Hematopoietic multipotent progenitor cell (in vitro differentiated cells): Measurements from ENCODE around the gene UBALD1. TPM values are rescaled to one million over a fixed set of nuclear protein-coding genes. Genes with fewer than 3 reads are reported as not detected.

Experiments
- DNase-seq, 3 donors: peaks; one replicate each; pipeline ENCODE4 v3.0.0-alpha.2; 2011 to 2015; ENCODE audit warnings: low read depth in 2 of 3, low spot score in 2 of 3
- total RNA-seq: library from RNA; depleted of rRNA; stranded (reverse); fragments of >200 nt; gene quantifications from one replicate; pipeline ENCODE4 v1.2.3, GENCODE V29; 2012

Gene UBALD1
- total RNA-seq, 1 donor: 30.4 TPM

DNA sequence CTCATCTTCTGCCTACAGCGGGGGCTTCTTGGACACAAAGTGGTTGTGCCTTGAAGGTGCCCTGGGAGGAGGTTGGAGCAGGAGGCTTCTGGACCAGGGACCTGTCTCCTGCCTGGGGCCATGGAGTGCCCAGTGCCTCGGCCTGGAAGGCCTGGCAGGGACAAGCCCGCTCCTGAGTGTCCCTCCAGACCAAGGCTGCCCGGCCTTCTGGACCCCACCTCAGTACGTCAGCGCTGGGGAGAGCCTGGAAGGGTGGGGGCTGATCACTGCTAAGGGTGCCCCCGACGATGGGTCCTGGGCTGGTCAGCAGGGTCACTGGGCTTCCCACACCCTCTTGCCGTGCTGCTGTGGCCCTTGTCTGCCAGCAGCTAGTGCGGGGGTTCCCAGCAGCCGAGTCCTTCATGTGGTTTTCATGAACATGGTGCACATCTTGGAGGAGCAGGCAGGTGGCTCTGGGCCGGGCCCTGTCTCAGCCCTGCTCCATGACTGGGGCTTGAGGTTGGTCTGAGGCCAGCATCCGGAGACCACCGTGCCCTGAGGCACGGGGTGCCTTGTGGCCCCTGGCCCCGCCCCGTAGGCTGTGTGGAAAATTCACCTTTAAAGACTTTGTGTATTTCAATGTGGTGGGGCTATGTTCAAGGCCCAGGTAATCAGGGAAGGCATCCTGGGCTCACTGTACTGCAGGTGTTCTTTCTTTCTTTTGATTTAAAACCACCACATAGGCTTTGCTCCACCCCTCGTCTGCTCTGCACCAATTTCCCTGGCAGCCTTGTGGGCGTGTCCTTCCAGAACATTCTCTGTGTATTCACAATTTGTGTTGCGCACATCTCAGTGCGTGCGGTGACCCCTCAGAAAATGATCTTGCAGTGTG lies 32.3 kb upstream of the UBALD1 start:
- DNase-seq: no peak

DNA sequence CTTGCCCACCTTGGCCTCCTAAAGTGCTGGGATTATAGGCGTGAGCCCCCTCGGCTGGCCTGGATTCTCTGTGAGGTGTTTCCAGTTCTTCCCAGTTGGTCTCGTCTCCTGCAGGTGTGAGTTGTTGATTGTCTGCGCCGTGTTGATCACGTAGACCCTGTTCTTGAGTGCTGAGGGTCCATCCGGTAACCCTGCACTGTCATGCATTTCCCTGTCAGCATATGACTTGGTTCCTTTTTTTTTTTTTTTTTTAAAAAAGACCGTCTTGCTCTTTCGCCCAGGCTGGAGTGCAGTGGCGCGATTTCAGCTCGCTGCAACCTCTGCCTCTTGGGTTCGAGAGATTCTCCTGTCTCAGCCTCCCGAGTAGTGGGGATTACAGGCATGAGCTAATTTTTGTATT lies 27.2 kb upstream of the UBALD1 start:
- DNase-seq: peak in 2 of 3 donors; percentile 52 to 60

DNA sequence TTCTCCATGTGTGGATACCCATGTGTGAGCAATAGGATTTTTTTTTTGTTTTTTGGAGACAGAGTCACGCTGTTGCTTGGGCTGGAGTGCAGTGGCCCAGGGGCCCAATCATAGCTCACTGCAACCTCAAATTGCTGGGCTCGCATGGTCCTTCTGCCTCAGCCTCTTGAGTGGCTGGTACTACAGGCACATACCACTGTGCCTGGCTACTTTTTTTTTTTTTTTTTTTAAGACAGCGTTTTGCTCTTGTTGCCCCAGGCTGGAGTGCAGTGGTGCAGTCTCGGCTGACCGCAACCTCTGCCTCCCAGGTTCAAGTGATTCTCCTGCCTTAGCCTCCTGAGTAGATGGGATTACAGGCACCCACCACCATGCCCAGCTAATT lies 26.6 kb upstream of the UBALD1 start:
- DNase-seq: no peak

DNA sequence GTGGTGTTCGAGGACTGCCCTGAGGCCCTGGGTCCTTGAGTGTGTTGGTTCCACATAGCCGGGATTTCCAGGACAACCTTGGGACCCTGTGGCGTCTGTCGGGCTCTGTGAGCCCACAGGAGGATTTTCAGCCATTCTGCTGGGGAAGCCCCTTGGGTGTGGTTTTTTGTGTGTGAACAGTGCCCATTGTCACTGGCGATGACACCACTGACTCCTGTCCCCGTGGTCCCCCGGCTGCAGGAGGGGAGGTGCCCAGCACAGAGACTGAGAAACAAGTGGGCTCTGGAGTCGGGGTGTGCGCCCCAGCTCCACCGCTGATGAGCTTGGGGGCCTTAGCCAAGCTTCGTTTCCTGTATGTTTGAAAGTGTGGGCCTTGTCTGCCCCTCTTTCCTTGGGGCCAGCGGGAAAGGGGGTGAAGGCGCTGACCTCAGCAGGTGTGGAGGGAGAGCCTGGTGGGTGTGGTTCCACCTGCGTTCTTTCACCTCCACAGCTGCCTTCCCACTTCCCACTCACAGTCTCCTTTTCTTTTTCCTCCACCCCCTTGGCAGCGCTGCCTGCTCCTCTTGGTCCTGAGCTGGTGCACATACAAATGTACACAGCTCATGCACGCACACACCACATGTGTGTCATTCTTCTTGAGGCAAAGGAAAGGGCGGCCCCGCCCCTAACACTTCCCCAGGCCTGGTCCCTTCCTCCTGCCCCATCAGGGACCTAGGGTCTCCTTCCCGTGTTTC lies 26.1 kb upstream of the UBALD1 start:
- no peak for DNase-seq

DNA sequence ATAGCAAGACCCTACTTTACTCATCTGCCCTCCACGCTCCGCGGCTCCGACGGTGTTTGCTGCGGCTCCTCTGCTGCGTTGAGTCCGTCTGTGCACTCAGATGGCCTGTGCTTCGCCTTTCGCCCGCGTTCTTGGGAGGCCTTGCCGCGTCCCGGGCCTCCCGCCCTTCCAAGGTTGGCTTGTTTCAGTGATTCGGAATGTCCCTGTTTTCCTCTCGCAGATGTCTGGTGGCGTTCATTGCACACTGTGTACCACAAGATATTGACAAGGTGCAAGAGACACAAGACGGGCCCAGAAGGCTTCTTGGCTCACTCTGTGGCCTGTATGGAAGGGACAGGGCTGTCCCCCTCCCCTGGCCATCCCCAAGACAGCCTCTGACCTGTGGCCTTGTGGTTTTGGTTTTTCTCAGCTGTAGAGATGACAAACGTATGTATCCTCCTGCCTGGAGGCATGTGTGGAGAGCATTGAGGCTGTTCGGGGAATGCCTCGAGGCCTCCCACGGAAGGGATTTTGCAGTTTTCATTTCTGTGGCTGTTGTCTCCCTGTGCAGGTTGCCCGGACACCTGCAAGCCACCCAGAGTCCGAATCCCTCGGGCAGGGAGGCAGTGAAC lies 25.3 kb upstream of the UBALD1 start:
- DNase-seq: no peak

DNA sequence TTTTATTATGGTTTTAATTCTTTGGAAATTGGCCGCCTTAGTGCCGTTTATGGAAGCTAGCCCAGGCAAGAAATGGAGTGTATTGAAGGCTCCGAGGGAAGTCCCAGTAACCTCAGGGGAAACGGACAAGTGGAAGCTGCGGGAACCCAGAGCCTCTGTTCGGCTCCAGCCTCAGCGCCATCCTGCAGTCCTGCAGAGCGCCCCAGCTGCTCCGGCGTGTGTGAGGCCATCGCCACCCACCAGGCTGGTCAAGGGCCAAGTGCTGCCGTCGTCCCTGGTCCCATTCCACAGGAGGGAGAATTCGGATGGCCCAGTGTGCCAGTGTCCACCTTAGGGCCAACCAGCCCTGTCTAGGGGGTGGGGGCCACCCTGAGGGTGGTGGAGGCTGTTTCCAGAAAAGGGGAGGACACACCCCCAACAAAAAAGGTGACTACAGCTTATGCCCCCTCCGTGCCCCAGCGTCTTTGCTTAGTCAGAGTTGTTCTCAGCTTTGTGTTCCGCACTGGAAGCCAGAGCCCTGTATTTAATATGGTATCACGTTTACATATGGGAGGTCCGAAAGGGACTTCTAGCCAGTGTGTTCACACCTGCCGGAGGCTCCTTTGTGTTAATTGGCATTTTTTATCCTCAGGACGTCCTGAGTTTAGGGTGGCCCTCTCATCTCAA lies 22.9 kb upstream of the UBALD1 start:
- no peak for DNase-seq

DNA sequence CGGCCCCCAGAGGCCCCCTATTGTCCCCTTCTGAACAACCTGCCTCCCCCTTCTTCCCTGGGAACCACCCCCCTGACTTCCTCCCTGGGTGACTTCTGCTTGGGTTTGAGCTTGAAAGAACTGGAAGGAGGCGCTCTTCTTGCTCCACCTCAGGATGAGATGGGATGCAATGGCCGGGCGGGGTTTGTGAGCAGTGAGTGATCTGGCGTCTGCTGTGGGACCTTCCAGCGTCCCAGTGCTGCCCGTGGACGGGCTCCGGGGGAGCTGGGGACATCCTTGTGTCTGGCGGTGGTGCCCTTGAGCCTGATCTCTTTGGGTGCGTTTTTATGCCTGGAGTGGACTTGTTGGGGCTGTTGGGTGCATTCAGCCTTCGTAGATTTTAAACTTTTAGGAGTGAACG lies 21.5 kb upstream of the UBALD1 start:
- no peak for DNase-seq

DNA sequence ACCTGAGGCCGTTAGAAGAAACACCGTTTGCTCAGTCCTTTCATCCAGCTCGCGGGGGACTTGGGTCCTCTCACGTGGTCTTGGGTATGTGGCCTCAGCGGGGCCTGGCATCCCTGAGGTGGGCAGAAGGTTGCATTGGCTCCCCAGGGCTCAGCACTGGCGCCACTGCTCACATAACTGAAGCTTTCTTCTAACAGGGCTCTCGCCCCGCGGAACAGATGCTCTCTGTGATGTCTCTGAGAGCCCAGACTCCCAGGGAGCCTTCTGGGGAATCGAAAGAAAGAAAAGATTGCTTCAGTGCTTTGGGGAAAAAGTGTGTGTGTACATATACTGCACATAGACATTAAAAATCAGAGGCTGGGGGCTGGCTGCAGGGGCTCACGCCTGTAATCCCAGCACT lies 20.1 kb upstream of the UBALD1 start:
- DNase-seq: no peak

DNA sequence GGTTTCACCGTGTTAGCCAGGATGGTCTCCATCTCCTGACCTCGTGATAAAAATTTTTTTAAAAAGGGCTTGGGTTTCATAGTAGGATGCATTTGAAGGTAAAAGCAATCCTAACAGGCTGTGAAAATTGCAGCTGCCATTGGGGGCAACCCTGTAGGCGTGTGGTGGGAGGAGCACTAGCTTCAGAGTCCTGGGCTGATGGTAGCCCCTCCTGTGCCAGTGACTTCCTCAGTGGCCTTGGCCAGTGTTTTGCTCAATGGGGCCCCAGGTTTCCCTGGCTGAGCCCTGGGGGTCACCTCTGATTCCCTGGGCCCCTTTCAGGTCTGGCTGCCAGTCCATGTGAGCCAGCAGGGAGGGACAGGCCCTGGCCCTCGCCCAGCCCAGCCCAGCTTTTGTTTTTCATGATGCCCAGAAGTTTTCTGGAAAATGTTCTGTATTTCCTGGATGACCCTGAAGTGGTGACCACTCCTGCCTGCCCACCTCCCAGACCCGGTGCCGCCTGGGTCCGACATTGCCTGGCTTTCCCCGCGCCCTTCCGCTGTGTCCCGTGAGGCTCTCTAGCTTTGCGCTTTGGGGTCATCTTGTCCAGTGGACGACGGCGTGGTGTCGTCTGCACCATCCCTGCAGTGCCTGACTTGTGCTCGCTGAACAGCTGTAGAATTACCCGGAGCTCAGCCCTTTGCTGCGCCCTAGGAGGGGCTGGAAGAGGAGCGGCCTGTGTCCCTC lies 19.4 kb upstream of the UBALD1 start:
- DNase-seq: no peak

DNA sequence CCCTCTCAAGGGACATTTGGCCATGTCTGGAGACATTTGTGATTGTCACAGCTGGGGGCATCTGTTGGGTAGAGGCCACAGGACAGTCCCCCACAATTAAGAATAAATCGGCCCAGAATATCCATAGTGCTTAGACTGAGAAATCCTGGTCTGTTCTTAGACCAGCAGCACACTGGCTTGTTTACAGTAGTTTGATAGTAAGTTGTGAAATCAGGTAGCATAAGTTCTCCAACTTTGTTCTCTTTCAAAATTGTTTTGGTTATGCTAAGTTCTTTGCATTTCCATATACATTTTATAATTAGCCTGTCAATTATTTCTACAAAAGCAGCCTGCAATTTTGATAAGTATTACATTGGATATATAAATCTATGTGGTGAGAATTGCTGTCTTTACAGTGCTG lies 16.8 kb upstream of the UBALD1 start:
- DNase-seq: no peak

DNA sequence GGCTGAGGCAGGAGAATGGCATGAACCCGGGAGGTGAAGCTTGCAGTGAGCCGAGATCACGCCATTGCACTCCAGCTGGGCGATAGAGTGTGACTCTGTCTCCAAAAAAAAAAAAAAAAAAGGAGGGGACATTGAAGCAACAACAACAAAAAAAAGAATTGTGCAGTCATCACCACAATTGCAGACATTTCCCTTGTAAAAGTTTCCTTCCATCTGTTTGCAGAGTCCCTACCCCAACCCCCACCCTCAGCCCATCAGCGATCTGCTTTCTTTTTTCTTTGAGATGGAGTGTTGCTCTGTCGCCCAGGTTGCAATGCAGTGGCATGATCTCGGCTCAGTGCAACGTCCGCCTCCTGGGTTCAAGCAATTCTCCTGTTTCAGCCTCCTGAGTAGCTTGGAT lies 13.6 kb upstream of the UBALD1 start:
- peak in 1 of 3 donors; percentile 50 for DNase-seq

DNA sequence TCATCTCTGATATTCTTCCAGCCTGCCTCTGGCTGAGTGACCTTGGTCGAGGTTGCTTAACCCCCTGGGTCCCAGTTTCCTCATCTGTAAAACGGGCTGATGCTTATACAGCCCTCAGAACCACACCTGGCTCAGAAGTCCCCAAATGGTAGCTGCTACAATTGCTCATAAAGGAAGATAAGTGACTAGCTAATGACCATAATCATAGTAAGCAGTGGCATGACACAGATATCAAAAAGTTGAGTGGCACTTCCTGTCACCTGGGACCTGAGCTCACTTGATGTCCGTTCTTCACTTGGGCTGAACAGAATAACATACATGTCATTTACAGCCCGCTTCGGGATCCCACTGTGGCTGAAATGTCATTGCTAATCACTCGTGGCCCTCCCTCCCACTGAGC lies 11.7 kb upstream of the UBALD1 start:
- DNase-seq: no peak

DNA sequence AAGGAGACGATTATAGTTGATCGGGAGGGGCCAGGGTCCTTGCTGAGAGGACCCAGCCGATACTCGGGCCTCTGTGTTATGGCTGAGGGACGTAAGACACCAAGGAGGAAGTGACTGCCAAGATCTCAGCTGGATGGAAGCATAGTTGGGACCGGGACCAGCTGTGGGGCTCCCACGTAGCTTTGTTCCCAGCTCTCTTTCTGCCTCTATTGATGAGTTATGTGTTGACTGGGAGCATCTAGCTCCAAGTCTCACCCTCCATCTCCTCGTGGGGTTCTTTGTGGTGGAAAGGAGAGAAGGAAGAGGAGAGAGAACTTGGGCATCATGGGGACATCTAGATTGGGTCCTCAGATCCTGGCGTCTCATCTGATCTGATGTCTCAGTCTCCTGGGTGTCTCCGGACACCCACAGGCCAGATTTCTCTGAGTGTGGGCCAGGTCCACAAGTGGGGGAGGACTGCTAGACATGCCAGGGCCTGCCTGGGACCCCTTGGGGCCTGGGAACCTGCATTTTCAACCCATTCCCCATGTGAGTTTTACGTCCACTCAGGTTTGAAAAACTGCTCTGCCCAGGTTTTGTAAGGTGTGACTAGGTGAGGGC lies 11.0 kb upstream of the UBALD1 start:
- DNase-seq: no peak

DNA sequence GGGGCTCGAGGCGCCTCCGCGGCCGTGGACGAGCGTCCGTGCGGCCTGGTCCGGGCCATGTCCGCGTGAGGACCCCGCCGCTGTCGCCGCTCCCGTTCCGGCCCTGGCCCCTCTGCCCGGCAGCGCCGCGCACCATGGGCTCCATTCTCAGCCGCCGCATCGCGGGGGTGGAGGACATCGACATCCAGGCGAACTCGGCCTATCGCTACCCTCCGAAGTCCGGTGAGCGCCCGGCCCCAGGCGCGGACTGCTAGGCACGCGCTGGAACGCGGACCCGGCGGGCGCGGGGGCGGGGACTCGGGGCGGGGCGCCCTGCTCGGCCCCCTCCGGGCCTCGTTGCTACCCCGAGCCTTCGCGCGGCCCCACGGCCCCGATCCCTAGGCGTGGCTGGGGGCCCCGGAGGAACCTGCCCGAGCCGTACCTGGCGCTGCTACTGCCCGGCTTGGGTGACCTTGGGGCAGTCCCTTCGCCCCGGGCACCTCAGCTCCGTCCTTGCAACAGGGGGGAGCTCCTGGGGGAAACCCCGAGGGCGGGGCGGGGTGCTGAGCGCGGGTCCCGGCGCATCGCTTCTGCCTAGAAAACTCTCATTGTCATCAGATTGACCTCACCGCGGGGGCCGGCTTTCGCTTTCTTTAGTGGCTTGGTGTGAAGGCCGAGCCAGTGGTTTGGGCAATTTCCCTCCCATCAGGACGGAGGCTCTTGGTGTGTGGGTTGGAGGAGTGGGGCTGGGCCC lies 10.3 kb upstream of the UBALD1 start:
- DNase-seq: peak in 2 of 3 donors; percentile 73 to 83

DNA sequence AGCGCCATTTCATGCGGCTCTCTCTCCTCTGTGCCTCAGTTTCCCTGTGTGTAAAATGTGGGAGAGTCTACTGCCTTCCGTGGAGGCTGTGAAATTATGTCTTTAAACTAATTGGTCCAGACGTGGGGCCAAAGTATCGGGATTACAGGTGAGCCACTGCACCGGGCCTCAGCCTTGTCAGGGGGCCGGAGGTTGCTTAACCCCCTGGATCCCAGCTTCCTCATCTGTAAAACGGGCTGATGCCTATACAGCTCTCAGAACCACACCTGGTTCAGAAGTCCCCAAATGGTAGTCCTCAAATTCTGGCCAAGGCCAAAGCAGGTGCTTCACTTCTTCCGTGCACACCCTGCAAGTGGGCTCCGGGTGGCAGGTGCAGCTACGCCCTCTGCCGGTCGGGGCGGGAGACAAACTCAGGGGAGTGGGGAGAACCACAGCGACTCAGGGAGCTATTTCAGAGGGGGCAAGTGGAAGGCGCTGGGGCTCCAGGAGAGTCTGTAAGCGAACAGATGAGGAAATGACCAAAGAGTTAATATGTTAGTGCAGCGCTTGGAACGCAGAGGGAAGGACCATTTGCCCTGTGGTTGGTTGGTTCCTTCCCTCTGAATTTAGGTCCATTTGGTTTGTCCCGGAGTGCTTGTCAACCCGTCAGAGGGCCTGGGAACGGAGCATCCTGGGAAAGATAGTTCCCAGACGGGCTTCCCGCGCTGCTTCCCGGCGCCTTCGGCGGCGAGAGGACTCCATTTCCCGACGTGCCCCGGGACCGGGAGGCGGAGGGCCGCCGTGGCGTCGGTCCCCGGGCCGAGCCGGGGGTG lies 9.5 kb upstream of the UBALD1 start, which contains the start of gene MGRN1:
MGRN1 (plus strand) TSS at position 812 of the 812 bp plus-strand sequence. CDS start 135 bp downstream, outside the sequence.
- peak; percentile 86 to 98 (median 97) for DNase-seq

DNA sequence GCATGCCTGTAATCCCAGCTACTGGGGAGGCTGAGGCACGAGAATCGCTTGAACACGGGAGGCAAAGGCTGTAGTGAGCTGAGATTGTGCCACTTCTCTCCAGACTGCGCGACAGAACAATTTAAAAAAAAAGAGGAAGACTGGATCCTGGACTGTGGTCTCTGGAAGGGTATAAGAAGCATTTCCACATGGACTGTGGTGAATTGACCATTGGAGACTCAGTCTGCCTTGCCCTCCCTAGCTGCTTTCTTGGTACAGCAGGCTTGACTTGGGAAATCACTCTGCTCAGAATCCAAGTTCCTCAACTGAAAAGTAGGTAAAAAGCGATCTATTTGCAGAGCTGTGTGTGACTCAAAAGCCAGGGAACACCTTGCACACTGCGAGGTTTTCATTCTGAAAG lies 8.9 kb upstream of the UBALD1 start:
- no peak for DNase-seq

DNA sequence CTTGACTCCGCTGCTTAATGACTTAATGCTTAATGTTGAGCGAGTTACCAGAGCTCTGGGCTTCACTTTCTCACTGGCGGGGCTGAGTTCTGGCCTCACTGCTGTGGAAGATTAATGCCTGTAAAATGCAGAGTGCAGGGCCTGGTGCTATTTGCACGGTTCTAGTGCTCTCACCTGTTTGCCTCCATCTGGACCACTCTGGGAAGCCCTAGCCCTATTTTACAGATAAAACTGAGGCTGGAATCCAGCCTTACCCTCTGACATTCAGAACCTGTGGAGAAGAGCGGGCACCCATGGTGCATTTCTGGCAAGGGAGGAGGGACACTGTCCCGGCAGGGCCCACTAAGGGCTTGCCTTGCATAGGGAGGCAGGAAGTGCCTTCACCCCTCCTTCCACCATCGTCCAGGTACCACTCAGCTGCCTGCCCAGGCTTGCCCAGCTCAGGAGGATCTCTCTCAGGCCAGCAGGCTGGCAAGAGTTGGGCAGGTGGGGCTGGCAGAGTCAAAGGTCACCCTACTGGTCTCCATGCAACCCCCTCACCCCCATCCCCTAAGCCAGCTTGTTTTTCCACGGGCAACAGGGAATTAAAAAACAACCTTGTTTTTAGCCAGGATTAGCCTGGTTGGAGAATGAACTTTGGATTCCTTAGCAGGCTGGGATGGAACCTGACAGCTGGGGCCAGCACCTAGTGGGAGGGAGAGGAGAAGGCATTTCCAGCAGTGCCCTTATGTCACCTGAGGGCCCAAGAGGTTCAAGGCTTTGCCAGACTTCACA lies 4.1 kb upstream of the UBALD1 start:
- no peak for DNase-seq

DNA sequence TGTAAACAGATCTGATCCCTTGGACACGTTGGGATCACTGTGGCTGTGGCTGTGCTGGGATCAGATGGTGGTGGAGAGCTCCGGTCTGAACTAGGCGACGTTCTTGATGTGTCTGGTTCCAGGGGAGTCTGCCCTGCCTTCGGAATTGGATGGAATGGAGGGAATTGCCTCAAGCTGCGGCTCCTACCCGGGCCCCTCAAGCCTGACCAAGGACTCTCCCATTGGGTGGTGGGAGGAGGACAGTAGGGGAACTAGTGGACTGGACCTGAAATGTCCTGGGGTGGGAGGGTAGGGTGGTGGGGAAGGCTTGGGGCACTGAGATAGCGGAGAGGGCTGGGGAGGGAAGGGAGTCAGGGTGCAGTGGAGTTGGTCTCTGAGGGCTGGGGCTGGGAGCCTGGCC lies 3.2 kb upstream of the UBALD1 start:
- no peak for DNase-seq
